HG02763 (cell line): ENCODE measurements around the gene NUP85.
A peak's percentile ranks its signal among the peaks of the same experiment; 100 is the strongest.
"Not testable (repeated sequence)": the region's sequence is repeated elsewhere in the genome, so short reads cannot be mapped to it uniquely, and the experiment has no call there.

Experiments used
- ATAC-seq: cut with Tn5 transposase; IDR thresholded peaks from one replicate; pipeline ENCODE4 v1.9.1; 2021; ENCODE audit warnings: mild to moderate bottlenecking, moderate library complexity; ENCODE audit not compliant: unreplicated experiment

NUP85 gene

GRCh38 chr17:75266316-75267152 is 61.1 kb downstream of the NUP85 start:
- ATAC-seq = no peak

- no peak for ATAC-seq
Measured at GRCh38 chr17:75267153-75267410, 61.6 kb downstream of the NUP85 start.

GRCh38 chr17:75267411-75268232 is 62.1 kb downstream of the NUP85 start:
- no peak for ATAC-seq

- ATAC-seq = no peak
Measured at GRCh38 chr17:75269844-75270217, 64.4 kb downstream of the NUP85 start.

- peak; percentile 32 for ATAC-seq
Measured at GRCh38 chr17:75270218-75270965, 64.9 kb downstream of the NUP85 start.

GRCh38 chr17:75270966-75271232 is 65.4 kb downstream of the NUP85 start, which contains the start of gene MIF4GD:
TSS of gene MIF4GD (minus strand) at chr17:75271231. CDS start at chr17:75270195, 1,036 bp downstream.
- ATAC-seq = peak; percentile 29

- ATAC-seq = peak; percentile 74
Measured at GRCh38 chr17:75271233-75271954, 65.9 kb downstream of the NUP85 start.

GRCh38 chr17:75271955-75272847 is 66.7 kb downstream of the NUP85 start:
- ATAC-seq = no peak

GRCh38 chr17:75272848-75273184 is 67.3 kb downstream of the NUP85 start:
- no peak for ATAC-seq

GRCh38 chr17:75273977-75274708 is 68.7 kb downstream of the NUP85 start:
- ATAC-seq = no peak

- ATAC-seq = no peak
Measured at GRCh38 chr17:75277664-75278071, 72.2 kb downstream of the NUP85 start.

- not testable (repeated sequence) for ATAC-seq
Measured at GRCh38 chr17:75280189-75280588, 74.7 kb downstream of the NUP85 start.

GRCh38 chr17:75285123-75285522 is 79.6 kb downstream of the NUP85 start:
- ATAC-seq = no peak
